K562 (cell line): ENCODE measurements around the gene ERCC1. TPM values are rescaled to one million over a fixed set of nuclear protein-coding genes. Genes with fewer than 3 reads are reported as not detected.
A peak's percentile ranks its signal among the peaks of the same experiment; 100 is the strongest.

Source experiments
- ATAC-seq: fragments of 200-7000 bp; cut with Tn5 transposase; 3 replicates; pipeline ENCODE4 v1.9.1; 2020; ENCODE audit warnings: moderate library complexity
- BruUV-seq: library from RNA; stranded (reverse); fragments of 400-500 nt; replicated peaks from 2 replicates; lab custom pipeline; 2021; lab: Mats Ljungman, UMichigan
- CTCF ChIA-PET: fragments of 300-600 bp; formaldehyde crosslinking; extraction: SDS; loops from one replicate; lab custom pipeline; 2021; ENCODE audit warnings: low intra/inter-chr PET ratio; lab: Yijun Ruan, JAX
- POLR2A ChIA-PET: fragments of 300-600, 350-650 bp; sonication (Branson Sonifier 250); formaldehyde crosslinking; extraction: SDS; loops from one replicate; lab custom pipeline; 2021; ENCODE audit warnings: antibody characterized with exemption, inconsistent platforms; lab: Yijun Ruan, JAX
- DNase-seq, 4 experiments: peaks; one replicate each; pipeline versions ENCODE4 v3.0.0 to v3.0.0-alpha.2; 2011 to 2018; ENCODE audit warnings: low spot score in 3 of 4, mixed read lengths in 3 of 4; ENCODE audit errors: extremely low read depth in 1 of 4
- FAIRE-seq: peaks from 2 replicates; lab custom pipeline; 2011; peaks lifted over from hg19 to GRCh38; lab: Jason Lieb, UNC
- H2AFZ ChIP-seq: 2 replicates; pipeline ENCODE4 v1.6.0; 2011; ENCODE audit warnings: low read depth, low read length, control low read depth, inconsistent platforms
- H3K27ac ChIP-seq: fragments of 200-600 bp; 3 replicates; pipeline ENCODE4 v1.8.0; 2011; ENCODE audit warnings: low read depth, mild to moderate bottlenecking, control low read depth, inconsistent platforms, low read length, moderate library complexity, mixed read lengths; ENCODE audit errors: extremely low read depth
- H3K27me3 ChIP-seq, 2 experiments: fragments of 300-600 bp in 1 of 2; 2 replicates in 1 of 2; 3 replicates in 1 of 2; pipeline versions ENCODE4 v1.6.0 to v1.8.0; 2011; ENCODE audit warnings: inconsistent platforms in 2 of 2, low read length in 2 of 2, mild to moderate bottlenecking in 1 of 2, mixed read lengths in 1 of 2, moderate library complexity in 1 of 2; ENCODE audit not compliant: control insufficient read depth in 2 of 2, insufficient read depth in 2 of 2
- H3K36me3 ChIP-seq: fragments of 300-600 bp; 3 replicates; pipeline ENCODE4 v1.8.0; 2011; ENCODE audit warnings: mild to moderate bottlenecking, low read length, inconsistent platforms; ENCODE audit not compliant: control insufficient read depth, insufficient read depth
- H3K4me1 ChIP-seq, 2 experiments: fragments of 200-600 bp in 1 of 2; replicated peaks in 1 of 2; 2 replicates in 1 of 2; 3 replicates in 1 of 2; pipeline versions ENCODE4 v1.5.1 to v1.8.0; 2011; ENCODE audit warnings: inconsistent platforms in 2 of 2, low read length in 2 of 2, mild to moderate bottlenecking in 1 of 2, mixed read lengths in 1 of 2, moderate library complexity in 1 of 2; ENCODE audit not compliant: control insufficient read depth in 2 of 2, insufficient read depth in 2 of 2
- H3K4me2 ChIP-seq: 2 replicates; pipeline ENCODE4 v1.6.1; 2011; ENCODE audit warnings: low read length, control low read depth, inconsistent platforms, mixed read lengths; ENCODE audit not compliant: insufficient read depth
- H3K4me3 ChIP-seq: fragments of 200-600 bp; sonication (generic), shearing (Covaris generic); 2 replicates; pipeline ENCODE4 v1.5.1; 2016; ENCODE audit warnings: control low read depth, inconsistent platforms
- H3K79me2 ChIP-seq: fragments of 200-600 bp; 3 replicates; pipeline ENCODE4 v1.8.0; 2011; ENCODE audit warnings: low read length, inconsistent platforms; ENCODE audit not compliant: control insufficient read depth, insufficient read depth
- H3K9ac ChIP-seq, 2 experiments: 2 replicates each; pipeline versions ENCODE4 v1.6.0 to v1.6.1; 2011; ENCODE audit warnings: low read depth in 2 of 2, low read length in 2 of 2, control low read depth in 1 of 2, inconsistent platforms in 1 of 2, mild to moderate bottlenecking in 1 of 2, mixed read lengths in 1 of 2; ENCODE audit not compliant: insufficient read depth in 1 of 2
- H3K9me1 ChIP-seq: one replicate; pipeline ENCODE4 v1.6.0; 2011; ENCODE audit warnings: inconsistent platforms, mild to moderate bottlenecking, low read length, moderate library complexity; ENCODE audit not compliant: control insufficient read depth, insufficient read depth
- H3K9me3 ChIP-seq: replicated peaks from 2 replicates; pipeline ENCODE4 v1.5.1; 2011; ENCODE audit warnings: low read depth, low read length, inconsistent platforms; ENCODE audit not compliant: control insufficient read depth, insufficient read depth
- H4K20me1 ChIP-seq: replicated peaks from 2 replicates; pipeline ENCODE4 v1.6.1; 2011; ENCODE audit warnings: low read length, inconsistent platforms, mixed read lengths; ENCODE audit not compliant: control insufficient read depth, insufficient read depth
- CUX1 ChIP-seq: fragments of 200-800 bp; sonication (Bioruptor generic); IDR thresholded peaks from 2 replicates; pipeline ENCODE4 v1.6.1; 2016; ENCODE audit warnings: missing genetic modification characterization, missing compliant biosample characterization
- TCFL5 ChIP-seq: fragments of 250-450 bp; sonication (Bioruptor Pico); conservative IDR thresholded peaks from 2 replicates; pipeline ENCODE4 v1.6.1; 2021; ENCODE audit warnings: mild to moderate bottlenecking, moderate library complexity, matching md5 sums
- ZBTB5 ChIP-seq: fragments of 450-650 bp; IDR thresholded peaks from 2 replicates; pipeline ENCODE4 v1.6.1; 2017; ENCODE audit warnings: antibody characterized with exemption
- ZNF124 ChIP-seq: sonication (generic); formaldehyde crosslinking; IDR thresholded peaks from 2 replicates; pipeline ENCODE4 v1.8.1; 2022; ENCODE audit warnings: missing genetic modification reagents
- ZNF175 ChIP-seq: fragments of 200-800 bp; sonication (Bioruptor generic); IDR thresholded peaks from 2 replicates; pipeline ENCODE4 v1.6.1; 2016; ENCODE audit warnings: low read depth, mild to moderate bottlenecking, missing genetic modification characterization, missing compliant biosample characterization
- ZNF592 ChIP-seq: fragments of 450-650 bp; IDR thresholded peaks from 2 replicates; pipeline ENCODE4 v1.6.1; 2017; ENCODE audit warnings: antibody characterized with exemption, mild to moderate bottlenecking
- ZNF785 ChIP-seq: fragments of 250-450 bp; sonication (Bioruptor Pico); IDR thresholded peaks from 2 replicates; pipeline ENCODE4 v1.4.0; 2020; ENCODE audit warnings: mild to moderate bottlenecking
- WGBS: fragments of 100-300 bp; shearing (Covaris generic); methylation state at CpG from one replicate; pipeline ENCODE4 v1.1.6; 2016; ENCODE audit warnings: low coverage, mixed read lengths; ENCODE audit not compliant: insufficient coverage; ENCODE audit errors: missing lambda C conversion rate; 5-methylcytosine and 5-hydroxymethylcytosine counted together
- in situ Hi-C: fragments of 300-500 bp; cut with MboI; formaldehyde crosslinking; loops from 4 replicates; pipeline ENCODE4 v1.15.0; 2018; ENCODE audit warnings: inconsistent platforms, mixed read lengths
- intact Hi-C: fragments of 100-400 bp; cut with micrococcal nuclease; formaldehyde crosslinking; loops from 2 replicates; pipeline ENCODE4 v1.14.2; 2022
- polyA plus RNA-seq, 8 experiments: library from polyadenylated mRNA; depleted of rRNA in 4 of 8; stranded (reverse) in 5 of 8; unstranded in 3 of 8; fragments of >200 nt; fragmentation: Nextera tagmentation in 2 of 8; fragmentation: Illumina TruSeq in 1 of 8; extraction: Ambion mirVana in 2 of 8; extraction: Trizol in 1 of 8; gene quantifications; 2 replicates each; pipeline versions ENCODE4 v1.2.1 to v1.2.3, GENCODE V29; 2011 to 2014; ENCODE audit warnings: inconsistent platforms in 1 of 8, missing spikeins in 1 of 8
- total RNA-seq, 7 experiments: library from RNA; depleted of rRNA in 6 of 7; stranded (reverse); fragments of >200 nt in 6 of 7; fragmentation: Illumina TruSeq in 2 of 7; extraction: Trizol in 2 of 7; gene quantifications; 2 replicates each; pipeline versions ENCODE4 v1.2.1 to v1.2.3, GENCODE V29; 2011 to 2021; ENCODE audit warnings: low replicate concordance in 1 of 7

The ERCC1 gene
- total and polyA plus RNA-seq, 9 of the 15 experiments (the other 6 are each of a cell fraction or from before 2014, with no cell fraction given) = 9.3 to 92.6 (median 60.0) TPM

- Histone ChIP-seq H3K4me3 (no peak overlapping the region), H2AFZ (no peak overlapping the region), H3K4me2 (no peak overlapping the region), H3K79me2 (peaks cover 32% of the 10 kb centered on the region), H3K36me3 (peaks cover 47% of the 10 kb centered on the region; the same call in 2 of the 3 replicates), H3K9me3 (no peaks in the 10 kb centered on the region), H4K20me1 (no peaks in the 10 kb centered on the region), H3K27ac (no peak overlapping the region), H3K27me3 (no peaks in the 10 kb centered on the region), H3K9ac (peak overlapping the region in 1 of 2 experiments; percentile 38; a peak in 2 of 4 replicates), H3K9me1 (no peaks in the 10 kb centered on the region), H3K4me1 (peaks cover 1 to 42% of the 10 kb centered on the region in 2 experiments; a peak in 3 of 5 replicates)
- FAIRE-seq (no peak), DNase-seq (no peak), ATAC-seq (no peak)
- intact Hi-C loops (no loop called here), in situ Hi-C loops (no loop called here)
- BruUV-seq = no TSS peak
- WGBS = 83% methylated on average over 4 of the region's 4 CpGs
- POLR2A ChIA-PET = no interaction called here
- CTCF ChIA-PET = interaction anchor here (0.6 kb wide), 1 partner anchor 189 kb away, joined by 3 read pairs; no protein-coding TSS in a partner anchor
- TF ChIP-seq ZNF124 (CRISPR knock-in tag) = no peak
- TF ChIP-seq ZNF592 = no peak
- no peak for TF ChIP-seq ZNF175 (CRISPR knock-in tag)
- TF ChIP-seq CUX1 (CRISPR knock-in tag) = no peak
- TF ChIP-seq TCFL5 = no peak
- no peak for TF ChIP-seq ZBTB5
- TF ChIP-seq ZNF785 (CRISPR knock-in tag) = no peak
Measured at GRCh38 chr19:45409557-45409920, 14.2 kb downstream of the ERCC1 start.
